Adipocyte (in vitro differentiated cells): ENCODE measurements around the gene THUMPD2.

Experiments
- DNase-seq: peaks from one replicate; pipeline ENCODE4 v3.0.0-alpha.2; 2015; ENCODE audit warnings: low read depth
- H3K27me3 ChIP-seq: replicated peaks from 2 replicates; pipeline ENCODE4 v1.7.0; 2013; ENCODE audit warnings: mild to moderate bottlenecking, low read length, moderate library complexity; ENCODE audit not compliant: control insufficient read depth, insufficient read depth
- H3K36me3 ChIP-seq: 2 replicates; pipeline ENCODE4 v1.7.0; 2013; ENCODE audit warnings: low read length, mild to moderate bottlenecking, moderate library complexity; ENCODE audit not compliant: control insufficient read depth, insufficient read depth, severe bottlenecking
- H3K4me1 ChIP-seq: 2 replicates; pipeline ENCODE4 v1.7.0; 2013; ENCODE audit warnings: mild to moderate bottlenecking, low read length, moderate library complexity; ENCODE audit not compliant: control insufficient read depth, insufficient read depth
- H3K4me3 ChIP-seq: 2 replicates; pipeline ENCODE4 v1.7.0; 2013; ENCODE audit warnings: mild to moderate bottlenecking, low read length, moderate library complexity
- H3K9ac ChIP-seq: 2 replicates; pipeline ENCODE4 v1.7.0; 2013; ENCODE audit warnings: mild to moderate bottlenecking, low read length, moderate library complexity
- H3K9me3 ChIP-seq: 2 replicates; pipeline ENCODE4 v1.7.0; 2013; ENCODE audit warnings: mild to moderate bottlenecking, low read length, moderate library complexity; ENCODE audit not compliant: control insufficient read depth

The THUMPD2 gene

GRCh38 chr2:39755466-39755865 lies 23.6 kb downstream of the THUMPD2 start:
- DNase-seq: no peak
- no peaks in the 10 kb centered on the region for H3K27me3 ChIP-seq
- peaks cover 16% of the 10 kb centered on the region for H3K4me1 ChIP-seq
- H3K9me3 ChIP-seq: no peaks in the 10 kb centered on the region
- no peak overlapping the region for H3K4me3 ChIP-seq
- H3K9ac ChIP-seq: no peak overlapping the region
- peaks cover 88% of the 10 kb centered on the region for H3K36me3 ChIP-seq

- DNase-seq: peak; percentile 56
- Histone ChIP-seq H3K36me3 (peaks cover 64% of the 10 kb centered on the region), H3K9me3 (no peaks in the 10 kb centered on the region), H3K4me3 (no peak overlapping the region), H3K4me1 (peaks cover 7% of the 10 kb centered on the region), H3K27me3 (no peaks in the 10 kb centered on the region), H3K9ac (no peak overlapping the region)
Observed at GRCh38 chr2:39743269-39743776, 35.7 kb downstream of the THUMPD2 start.

GRCh38 chr2:39741871-39742270 lies 37.2 kb downstream of the THUMPD2 start:
- Histone ChIP-seq H3K27me3 (no peaks in the 10 kb centered on the region), H3K9ac (no peak overlapping the region), H3K36me3 (peaks cover 65% of the 10 kb centered on the region), H3K4me3 (no peak overlapping the region), H3K4me1 (peaks cover 12% of the 10 kb centered on the region), H3K9me3 (no peaks in the 10 kb centered on the region)
- no peak for DNase-seq

DNA sequence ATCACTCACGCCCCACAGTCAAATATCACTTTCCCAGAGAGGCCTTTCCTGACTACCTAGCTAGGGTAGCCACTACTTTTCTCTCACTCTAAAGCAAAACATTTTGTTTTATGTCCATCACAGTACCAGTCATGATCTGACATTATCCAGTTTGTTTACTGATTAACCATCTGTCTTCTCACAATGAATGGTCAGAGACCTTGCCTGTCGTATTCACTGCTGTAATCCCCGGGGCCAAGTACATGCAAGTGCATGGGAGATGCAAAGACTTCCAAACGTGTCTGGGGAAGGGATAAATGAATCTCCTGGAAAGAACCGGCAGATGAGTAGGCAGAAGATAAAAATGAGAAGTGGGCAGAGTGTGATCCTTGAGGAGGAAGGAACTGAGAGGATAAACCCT lies 39.7 kb downstream of the THUMPD2 start:
- no peaks in the 10 kb centered on the region for H3K27me3 ChIP-seq
- no peak for DNase-seq
- no peak overlapping the region for H3K9ac ChIP-seq
- peaks cover 29% of the 10 kb centered on the region for H3K4me1 ChIP-seq
- H3K36me3 ChIP-seq: peaks cover 64% of the 10 kb centered on the region
- no peak overlapping the region for H3K4me3 ChIP-seq
- no peaks in the 10 kb centered on the region for H3K9me3 ChIP-seq

GRCh38 chr2:39738936-39739335 lies 40.1 kb downstream of the THUMPD2 start:
- Histone ChIP-seq H3K36me3 (peaks cover 64% of the 10 kb centered on the region), H3K9ac (no peak overlapping the region), H3K4me3 (no peak overlapping the region), H3K27me3 (no peaks in the 10 kb centered on the region), H3K4me1 (peaks cover 29% of the 10 kb centered on the region), H3K9me3 (no peaks in the 10 kb centered on the region)
- no peak for DNase-seq

DNA sequence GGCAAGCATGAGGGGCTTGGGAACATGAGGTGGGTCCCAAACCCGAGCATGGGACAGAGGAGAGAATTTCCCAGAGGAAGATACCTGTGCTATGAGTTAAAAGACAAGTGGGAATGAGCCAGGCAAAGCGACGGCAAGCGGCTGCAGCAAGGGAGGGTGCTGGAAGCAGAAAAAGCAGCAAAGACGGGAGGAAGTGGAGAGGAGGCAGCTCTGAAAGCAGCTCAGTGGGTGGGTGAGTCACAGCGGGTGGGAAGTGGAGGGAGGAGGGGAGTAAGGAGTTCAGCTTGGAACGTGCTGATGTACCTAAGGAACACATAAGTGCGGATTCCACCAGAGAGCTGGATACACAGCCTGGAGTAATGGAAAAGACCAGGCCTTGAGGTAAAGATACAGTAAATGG lies 41.4 kb downstream of the THUMPD2 start:
- H3K9me3 ChIP-seq: no peaks in the 10 kb centered on the region
- H3K27me3 ChIP-seq: no peaks in the 10 kb centered on the region
- H3K36me3 ChIP-seq: peaks cover 52% of the 10 kb centered on the region
- H3K9ac ChIP-seq: no peak overlapping the region
- H3K4me3 ChIP-seq: no peak overlapping the region
- H3K4me1 ChIP-seq: peaks cover 22% of the 10 kb centered on the region
- peak; percentile 82 for DNase-seq

DNA sequence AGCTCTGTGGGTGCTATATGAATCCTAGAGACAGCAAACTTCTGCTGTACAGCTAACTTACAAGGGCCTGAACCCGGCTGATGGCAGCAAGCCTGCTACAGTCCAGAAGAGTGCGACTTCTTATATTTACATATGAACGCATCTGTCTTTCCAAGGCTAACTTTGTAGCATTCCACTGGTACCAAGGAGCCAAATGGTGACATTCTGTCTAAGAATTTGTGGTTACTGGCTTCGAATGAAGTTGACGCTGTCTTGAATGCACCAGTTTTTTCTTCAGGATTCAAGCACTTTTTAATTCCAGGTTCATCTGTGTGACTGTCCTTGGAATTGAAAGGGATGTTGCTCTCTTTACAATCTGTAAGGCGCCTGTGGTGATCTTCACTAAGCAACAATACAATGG lies 42.4 kb downstream of the THUMPD2 start:
- Histone ChIP-seq H3K4me3 (no peak overlapping the region), H3K36me3 (peaks cover 42% of the 10 kb centered on the region), H3K9ac (no peak overlapping the region), H3K27me3 (no peaks in the 10 kb centered on the region), H3K9me3 (no peaks in the 10 kb centered on the region), H3K4me1 (peaks cover 22% of the 10 kb centered on the region)
- peak; percentile 86 for DNase-seq

DNA sequence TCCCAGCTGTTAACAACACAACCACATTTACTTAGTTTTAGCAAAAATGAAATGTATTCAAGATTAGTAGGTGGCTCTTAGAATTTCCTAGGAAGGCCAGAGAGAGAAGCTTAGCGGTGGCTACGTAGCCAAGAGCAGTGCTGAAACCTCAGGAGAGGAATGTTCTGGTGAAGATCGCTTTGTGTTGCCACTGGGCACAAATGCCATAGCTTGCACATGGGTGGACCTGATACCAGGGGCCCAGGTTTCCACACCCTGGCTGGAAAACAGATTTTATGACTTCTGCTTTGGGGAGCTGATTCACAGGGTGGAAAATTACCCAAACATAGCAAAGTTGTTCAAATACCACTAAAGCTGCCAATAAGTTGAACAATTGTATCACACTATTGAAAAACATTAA lies 43.4 kb downstream of the THUMPD2 start:
- peaks cover 22% of the 10 kb centered on the region for H3K4me1 ChIP-seq
- no peak overlapping the region for H3K4me3 ChIP-seq

GRCh38 chr2:39734445-39734844 lies 44.6 kb downstream of the THUMPD2 start:
- Histone ChIP-seq H3K4me1 (peaks cover 22% of the 10 kb centered on the region), H3K9ac (no peak overlapping the region)

More for the DNA sequence above, 43.4 kb downstream of the THUMPD2 start:
- Histone ChIP-seq H3K9ac (no peak overlapping the region), H3K27me3 (no peaks in the 10 kb centered on the region), H3K9me3 (no peaks in the 10 kb centered on the region), H3K36me3 (peaks cover 33% of the 10 kb centered on the region)
- peak; percentile 42 for DNase-seq

GRCh38 chr2:39733070-39733674 lies 45.9 kb downstream of the THUMPD2 start:
- H3K36me3 ChIP-seq: peaks cover 19% of the 10 kb centered on the region
- H3K9me3 ChIP-seq: no peaks in the 10 kb centered on the region
- H3K27me3 ChIP-seq: no peaks in the 10 kb centered on the region
- H3K9ac ChIP-seq: no peak overlapping the region
- H3K4me3 ChIP-seq: no peak overlapping the region
- H3K4me1 ChIP-seq: peaks cover 22% of the 10 kb centered on the region
- peak; percentile 69 for DNase-seq

More at GRCh38 chr2:39734445-39734844, 44.6 kb downstream of the THUMPD2 start:
- H3K4me3 ChIP-seq: no peak overlapping the region
- DNase-seq: no peak
- peaks cover 25% of the 10 kb centered on the region for H3K36me3 ChIP-seq
- no peaks in the 10 kb centered on the region for H3K9me3 ChIP-seq
- no peaks in the 10 kb centered on the region for H3K27me3 ChIP-seq

DNA sequence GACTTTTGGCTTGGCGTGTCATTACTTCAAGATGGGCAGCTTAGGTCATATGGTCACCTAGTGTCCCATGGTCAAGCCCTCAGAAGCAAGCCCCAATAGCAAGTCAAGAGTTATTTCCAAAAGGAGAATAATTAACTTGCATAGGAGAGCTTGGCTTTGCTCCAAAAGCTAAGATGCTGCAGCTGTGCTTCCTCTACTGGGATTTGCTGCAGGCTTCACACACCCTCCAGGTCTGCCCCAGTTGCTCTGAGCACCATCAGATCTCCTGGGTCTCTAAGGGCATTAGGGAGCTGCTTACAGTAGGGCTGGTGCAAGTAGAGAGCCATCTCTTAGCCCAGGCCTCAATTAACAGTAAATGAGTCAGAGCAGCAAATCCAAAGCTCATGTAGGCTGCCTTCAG lies 46.6 kb downstream of the THUMPD2 start:
- Histone ChIP-seq H3K9me3 (no peaks in the 10 kb centered on the region), H3K4me1 (peaks cover 21% of the 10 kb centered on the region), H3K27me3 (no peaks in the 10 kb centered on the region), H3K36me3 (peaks cover 19% of the 10 kb centered on the region), H3K4me3 (no peak overlapping the region), H3K9ac (no peak overlapping the region)
- DNase-seq: no peak

GRCh38 chr2:39731546-39731945 lies 47.5 kb downstream of the THUMPD2 start:
- no peak overlapping the region for H3K4me3 ChIP-seq
- H3K27me3 ChIP-seq: no peaks in the 10 kb centered on the region
- peaks cover 10% of the 10 kb centered on the region for H3K36me3 ChIP-seq
- no peak overlapping the region for H3K9ac ChIP-seq
- no peak for DNase-seq
- no peaks in the 10 kb centered on the region for H3K9me3 ChIP-seq
- H3K4me1 ChIP-seq: peaks cover 14% of the 10 kb centered on the region
